Measurements from ENCODE around the gene CST9.
"Not testable (repeated sequence)": the region's sequence is repeated elsewhere in the genome, so short reads cannot be mapped to it uniquely, and the experiment has no call there.

CST9 gene

DNA sequence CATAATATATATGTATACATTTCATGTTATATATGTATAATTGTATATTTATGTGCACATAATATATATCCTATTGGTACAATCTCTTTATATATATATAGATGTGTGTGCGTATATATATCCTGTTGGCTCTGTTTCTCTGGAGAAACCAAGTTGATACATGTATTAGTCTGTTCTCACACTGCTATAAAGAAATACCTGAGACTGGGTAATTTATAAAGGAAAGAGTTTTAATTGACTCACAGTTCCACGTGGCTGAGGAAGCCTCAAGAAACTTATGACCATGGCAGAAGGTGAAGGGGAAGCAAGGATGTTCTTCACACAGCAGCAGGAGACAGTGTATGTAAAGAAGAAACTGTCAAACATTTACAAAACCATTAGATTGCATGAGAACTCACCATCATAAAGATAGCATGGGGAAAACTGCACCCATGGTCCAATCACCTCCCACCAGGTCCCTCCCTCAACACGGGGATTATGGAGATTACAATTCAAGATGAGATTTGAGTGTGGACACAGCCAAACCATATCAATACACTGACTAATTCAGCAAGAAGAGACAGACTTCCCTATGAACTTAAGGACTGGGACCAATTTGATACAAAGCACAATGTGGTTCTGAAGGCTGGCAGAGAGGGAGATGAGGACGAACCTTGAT lies 18.1 kb upstream of the CST9 start:
- DNase-seq: no peak

GRCh38 chr20:23622839-23623343 lies 17.2 kb upstream of the CST9 start:
- peak; percentile 87 for DNase-seq

GRCh38 chr20:23622401-23622800 lies 16.7 kb upstream of the CST9 start:
- DNase-seq: not testable (repeated sequence)

- not testable (repeated sequence) for DNase-seq
Measured at GRCh38 chr20:23620670-23621386, 15.1 kb upstream of the CST9 start.

GRCh38 chr20:23614163-23614562 lies 8.4 kb upstream of the CST9 start:
- DNase-seq: no peak

DNA sequence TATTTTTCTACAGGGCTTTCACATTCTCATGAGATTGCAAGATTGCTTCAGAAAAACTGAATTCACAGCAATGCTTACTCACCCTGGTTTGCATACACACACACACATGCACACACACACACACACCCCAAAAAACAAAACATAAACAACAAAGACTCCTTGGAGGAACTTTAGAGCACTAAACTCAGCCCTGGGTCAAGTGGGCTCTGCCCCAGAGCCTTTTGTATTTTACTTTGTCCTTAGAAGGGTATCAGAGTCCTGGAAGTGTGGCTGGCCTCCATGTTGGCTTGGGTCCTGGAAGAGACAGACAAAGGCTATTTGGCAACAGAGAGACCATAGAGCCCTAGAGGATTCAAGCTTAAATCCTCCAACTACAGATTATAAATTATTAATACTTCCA lies 8.0 kb upstream of the CST9 start:
- no peak for DNase-seq

DNA sequence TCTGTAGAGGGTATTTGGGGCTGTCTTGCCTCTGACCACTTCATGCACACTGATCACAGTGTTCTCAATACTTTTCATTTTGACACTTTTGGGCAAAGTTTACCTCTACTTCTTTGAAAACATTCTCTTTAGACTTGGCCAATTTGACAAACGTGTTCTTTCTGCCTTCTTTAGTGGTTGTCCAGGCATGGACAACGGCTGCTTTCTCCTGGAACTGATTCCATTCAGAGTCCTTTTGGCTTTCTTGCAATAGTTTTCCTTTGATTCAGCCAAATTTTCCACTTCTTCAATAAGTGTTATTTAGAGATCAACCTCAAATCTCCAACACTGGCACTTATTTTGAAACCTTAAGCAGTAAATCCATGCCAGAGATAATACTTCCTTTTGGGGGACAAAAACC lies 6.7 kb upstream of the CST9 start:
- no peak for DNase-seq

DNA sequence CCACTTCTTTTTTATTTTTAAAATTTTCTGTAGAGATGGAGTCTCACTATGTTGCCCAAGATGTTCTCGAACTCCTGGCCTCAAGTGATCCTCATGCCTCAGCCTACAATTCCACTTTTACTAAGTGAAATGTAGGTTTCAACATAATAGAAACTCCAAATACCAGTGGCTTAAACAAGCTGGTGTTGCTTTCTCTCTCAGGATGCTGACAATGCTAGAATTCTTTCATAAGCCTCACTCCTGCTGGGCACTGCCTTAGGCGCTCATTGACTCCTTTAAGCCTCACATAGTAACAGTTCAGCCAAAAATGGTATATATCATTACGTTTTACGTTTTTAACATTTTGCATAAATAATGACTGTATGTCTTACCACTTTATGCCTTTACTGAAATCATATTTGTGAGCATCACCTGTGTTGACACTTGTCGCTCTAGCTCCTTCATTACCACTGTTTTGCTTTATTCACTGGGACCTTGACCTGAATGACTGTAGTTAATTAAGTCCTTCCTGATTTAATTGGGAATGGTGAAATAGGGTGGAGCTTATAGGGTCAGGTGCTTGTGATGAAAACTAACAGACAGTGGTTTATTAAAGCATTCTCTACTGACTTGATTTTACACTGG lies 3.9 kb upstream of the CST9 start:
- DNase-seq: no peak

- DNase-seq: no peak
Measured at GRCh38 chr20:23608251-23608846, 2.6 kb upstream of the CST9 start.

DNA sequence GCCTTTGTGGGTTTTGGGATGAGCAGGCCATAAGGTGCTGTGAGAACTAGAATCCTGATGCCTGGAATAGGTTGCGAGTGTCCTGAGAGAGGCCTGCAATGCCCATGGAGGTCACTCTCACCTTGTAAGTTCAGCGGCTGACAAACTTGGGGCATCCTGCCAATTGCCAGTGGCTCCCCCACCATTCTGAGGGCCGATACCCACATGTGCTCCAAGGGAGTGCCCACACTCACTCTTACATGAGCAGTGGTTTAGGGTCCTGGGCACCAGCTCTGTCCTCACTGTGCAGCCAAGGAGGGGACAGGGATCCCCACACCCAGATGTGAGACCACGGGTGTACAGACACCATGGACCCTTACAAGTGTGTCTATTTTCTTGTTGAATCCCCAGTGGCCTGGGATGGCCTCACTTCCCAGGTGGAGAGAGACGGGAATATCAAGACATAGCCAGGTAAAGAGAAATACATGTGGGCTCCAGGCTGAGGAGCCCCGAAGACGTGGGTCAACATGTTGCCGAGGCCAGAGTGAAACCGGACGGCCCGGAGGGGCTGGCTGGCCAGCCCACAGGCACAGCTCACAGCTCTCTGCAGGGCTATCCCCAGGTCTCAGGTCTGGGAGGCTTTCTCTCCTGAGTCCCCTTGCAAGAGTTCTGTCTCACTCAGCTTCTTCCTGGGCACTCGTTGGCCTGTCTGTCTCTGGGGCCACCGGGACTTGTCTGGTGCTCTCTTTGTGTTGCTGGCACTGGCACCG lies 2.0 kb upstream of the CST9 start:
- DNase-seq: no peak

DNA sequence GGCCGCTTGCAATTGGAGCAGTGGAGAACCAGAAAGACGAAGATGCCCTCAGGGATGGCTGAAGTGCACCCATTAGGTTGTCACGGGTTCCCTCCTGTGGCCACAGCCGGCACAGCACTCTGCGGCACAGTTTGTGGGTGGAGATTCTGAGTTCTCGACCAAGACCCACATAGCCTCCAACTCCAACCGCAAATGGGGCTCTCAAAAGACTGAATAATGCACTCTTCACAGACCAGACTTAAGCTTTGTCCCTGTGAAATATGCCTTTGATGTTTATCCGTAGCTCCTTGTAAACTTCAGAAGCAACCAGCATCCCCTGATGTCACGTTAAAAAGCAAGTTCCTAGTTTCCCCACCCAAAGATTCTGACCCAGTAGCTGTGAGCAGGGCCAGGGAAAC lies 934 bp upstream of the CST9 start:
- DNase-seq: peak; percentile 76

DNA sequence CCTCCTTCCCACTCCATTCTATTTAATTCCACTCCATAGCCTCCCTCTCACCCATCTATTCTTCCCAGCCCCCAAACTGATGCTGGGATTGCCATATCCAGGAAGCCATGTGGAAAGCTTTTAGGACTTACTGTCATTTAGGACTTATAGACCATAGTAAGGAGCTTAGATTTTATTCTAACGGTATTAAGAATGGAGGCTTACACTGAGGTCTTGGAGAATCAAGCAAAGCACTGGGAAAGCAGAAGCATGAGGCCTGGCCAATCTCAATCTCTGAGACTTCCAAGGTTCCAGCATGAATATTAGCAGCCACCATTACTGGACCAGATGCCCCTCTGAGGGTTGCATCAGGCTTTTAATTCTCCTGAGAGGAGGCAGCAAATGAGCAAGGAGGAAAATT lies 1.4 kb downstream of the CST9 start:
- DNase-seq: no peak

DNA sequence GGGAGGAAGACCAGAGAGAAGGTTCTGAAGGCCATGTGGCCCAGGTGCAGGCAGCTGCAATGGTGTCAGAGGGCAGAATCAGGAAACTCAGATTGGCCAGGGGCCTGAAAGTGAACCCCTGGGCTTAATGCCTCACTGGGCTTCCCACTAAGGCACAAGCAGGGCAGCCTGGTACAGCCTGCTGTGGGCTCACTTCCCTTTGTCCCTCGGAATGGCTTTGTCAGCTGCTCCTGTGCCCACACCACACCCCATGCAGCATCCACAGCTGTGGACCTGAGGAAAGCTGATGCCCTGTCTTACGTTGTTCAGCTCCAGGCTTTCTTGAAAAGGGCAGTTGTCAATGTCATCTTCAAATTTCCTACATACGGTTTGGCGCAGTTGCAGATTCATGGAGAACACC lies 2.4 kb downstream of the CST9 start:
- no peak for DNase-seq

GRCh38 chr20:23602699-23603098 lies 3.0 kb downstream of the CST9 start:
- no peak for DNase-seq

DNA sequence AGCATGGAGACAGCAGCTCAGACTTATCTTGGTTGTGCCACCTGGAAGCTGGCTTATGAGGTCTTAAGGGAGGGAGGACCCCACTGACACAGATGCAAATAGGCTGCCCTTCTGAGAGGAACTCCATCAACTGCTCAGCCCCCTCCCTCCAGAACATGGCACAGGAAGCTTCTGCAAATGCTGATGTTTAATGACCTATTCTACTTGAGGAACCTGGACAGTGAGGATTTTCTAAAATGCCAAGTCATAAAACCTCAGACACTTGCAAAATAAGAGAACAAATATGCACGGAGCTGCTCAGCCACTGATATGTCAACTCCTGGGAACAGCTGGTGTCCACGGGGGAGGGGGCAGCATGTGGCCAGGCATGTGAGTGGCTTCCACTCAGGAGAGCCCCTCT lies 3.5 kb downstream of the CST9 start:
- no peak for DNase-seq

DNA sequence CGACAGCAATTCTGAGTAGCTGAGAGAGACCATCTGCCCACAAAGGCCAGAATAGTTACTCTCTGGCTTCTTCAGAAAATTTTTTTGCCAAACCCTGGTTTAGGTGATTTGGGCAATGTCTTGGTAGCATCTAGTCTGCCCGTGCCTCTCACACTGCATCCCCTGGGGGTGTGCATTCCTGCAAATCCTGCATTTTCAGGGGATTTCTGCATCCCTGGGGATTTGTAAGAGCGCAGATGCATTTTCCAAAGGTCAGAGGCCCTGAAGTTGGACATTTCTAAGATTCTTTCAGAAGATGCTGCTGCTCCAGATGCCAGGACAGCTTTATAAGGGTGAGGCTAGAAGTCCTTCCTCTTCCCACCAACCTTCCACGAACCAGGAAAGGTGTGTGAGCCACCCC lies 4.0 kb downstream of the CST9 start:
- no peak for DNase-seq

GRCh38 chr20:23598481-23598880 lies 7.2 kb downstream of the CST9 start:
- no peak for DNase-seq

DNA sequence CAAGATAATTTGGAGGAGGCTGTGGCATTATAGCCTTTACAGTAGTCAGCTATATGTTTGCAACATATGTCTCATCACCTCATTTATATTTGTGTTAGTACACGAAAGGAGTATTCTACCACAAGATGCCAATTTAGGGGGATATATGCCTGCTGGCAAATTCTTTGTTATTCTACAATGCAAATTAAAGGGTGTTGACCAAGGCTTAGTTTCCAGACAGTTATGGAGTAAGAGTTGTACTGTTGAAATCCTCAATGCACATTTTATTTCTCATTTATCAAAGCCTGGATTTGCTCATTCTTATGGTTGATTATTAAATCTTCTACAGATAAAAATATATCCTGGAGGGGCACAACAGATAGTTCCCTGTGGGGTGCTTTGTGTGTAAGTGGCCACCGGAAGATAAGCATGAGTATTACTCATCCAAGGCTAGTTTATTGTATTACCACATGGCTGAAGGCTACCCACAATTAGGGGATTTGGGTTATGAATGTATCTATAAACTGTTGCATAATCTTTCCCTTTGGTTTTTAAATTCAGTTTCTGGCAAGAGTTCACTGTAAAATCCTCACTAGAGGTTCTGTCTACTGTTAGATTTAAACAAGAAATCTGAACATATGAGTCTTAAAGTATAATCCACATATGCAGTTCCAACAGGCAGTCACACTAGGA lies 9.0 kb downstream of the CST9 start:
- no peak for DNase-seq

DNA sequence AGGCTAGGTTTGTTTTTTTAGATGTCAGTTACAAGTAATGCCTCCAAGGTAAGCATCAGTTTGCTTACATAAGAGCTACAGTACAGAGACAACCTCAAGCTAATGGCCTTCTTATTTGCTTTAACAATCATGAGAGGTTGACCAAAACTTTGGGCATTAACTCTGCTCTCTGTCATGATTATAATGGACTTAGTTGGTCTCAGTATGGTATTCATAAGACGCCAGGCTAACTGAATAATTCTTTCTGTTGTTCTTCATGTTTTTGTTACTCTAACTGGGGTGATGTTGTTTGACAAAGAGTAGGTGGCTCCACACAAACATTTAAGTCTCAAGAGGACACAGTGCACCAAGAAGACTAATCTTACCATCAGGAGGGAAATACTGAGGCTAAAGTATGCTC lies 9.8 kb downstream of the CST9 start:
- DNase-seq: no peak

DNA sequence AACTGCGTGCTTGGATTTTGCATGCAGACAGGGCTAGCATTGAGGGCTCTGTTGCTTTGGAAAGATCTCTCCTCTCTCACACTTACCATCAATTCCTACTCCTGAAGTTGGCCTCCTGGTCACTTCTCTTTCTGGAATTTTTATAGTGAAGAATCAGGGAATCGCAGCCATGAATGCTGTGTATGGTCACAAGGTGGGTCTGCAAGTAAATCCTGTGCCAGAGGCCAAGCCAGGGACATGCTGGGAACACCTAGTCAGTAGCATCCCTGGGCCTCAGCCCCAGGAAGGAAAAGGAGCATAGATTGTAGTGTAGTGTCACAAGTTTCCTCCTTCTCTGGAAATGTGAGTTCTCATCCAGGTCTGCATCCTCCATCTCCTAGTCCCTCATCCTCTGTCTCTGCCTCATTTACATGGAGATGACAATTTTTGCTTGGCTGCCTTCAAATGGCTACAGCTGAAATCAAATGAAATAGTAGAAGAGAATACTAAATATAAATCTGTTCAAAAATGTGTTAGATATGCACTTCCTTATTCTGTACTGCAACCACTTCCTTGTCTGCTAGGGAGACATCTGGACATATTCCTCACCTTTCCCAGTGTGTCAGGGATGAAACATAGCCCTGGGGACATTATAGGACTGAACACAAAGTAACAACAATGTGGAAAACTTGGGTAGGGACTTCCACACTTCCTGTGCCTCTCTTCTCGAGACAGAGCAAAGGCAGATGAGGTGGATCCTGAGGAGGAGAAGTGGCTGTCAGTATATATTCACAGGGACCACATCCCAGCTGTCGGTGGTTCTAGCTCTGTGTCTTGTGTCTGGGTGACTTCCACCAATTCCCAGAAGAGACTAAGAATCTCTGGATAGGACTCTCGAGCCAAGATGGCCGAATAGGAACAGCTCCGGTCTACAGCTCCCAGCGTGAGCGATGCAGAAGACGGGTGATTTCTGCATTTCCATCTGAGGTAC lies 17.0 kb downstream of the CST9 start:
- no peak for DNase-seq

GRCh38 chr20:23587631-23588030 lies 18.1 kb downstream of the CST9 start:
- no peak for DNase-seq
